LNCAP (cell line): ENCODE results near the gene ADAD2.

Experiments
- TF ChIP-seq, protein P1 (sequence below): fragments of 450-650 bp; IDR thresholded peaks from 2 replicates; pipeline ENCODE4 v1.5.1; 2017; ENCODE audit warnings: mild to moderate bottlenecking

Gene ADAD2

GRCh38 chr16:84183911-84184591 lies 6.9 kb upstream of the ADAD2 start:
- TF ChIP-seq, protein P1, sequence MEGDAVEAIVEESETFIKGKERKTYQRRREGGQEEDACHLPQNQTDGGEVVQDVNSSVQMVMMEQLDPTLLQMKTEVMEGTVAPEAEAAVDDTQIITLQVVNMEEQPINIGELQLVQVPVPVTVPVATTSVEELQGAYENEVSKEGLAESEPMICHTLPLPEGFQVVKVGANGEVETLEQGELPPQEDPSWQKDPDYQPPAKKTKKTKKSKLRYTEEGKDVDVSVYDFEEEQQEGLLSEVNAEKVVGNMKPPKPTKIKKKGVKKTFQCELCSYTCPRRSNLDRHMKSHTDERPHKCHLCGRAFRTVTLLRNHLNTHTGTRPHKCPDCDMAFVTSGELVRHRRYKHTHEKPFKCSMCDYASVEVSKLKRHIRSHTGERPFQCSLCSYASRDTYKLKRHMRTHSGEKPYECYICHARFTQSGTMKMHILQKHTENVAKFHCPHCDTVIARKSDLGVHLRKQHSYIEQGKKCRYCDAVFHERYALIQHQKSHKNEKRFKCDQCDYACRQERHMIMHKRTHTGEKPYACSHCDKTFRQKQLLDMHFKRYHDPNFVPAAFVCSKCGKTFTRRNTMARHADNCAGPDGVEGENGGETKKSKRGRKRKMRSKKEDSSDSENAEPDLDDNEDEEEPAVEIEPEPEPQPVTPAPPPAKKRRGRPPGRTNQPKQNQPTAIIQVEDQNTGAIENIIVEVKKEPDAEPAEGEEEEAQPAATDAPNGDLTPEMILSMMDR: peak; percentile 60

- TF ChIP-seq, protein P1: no peak
Observed at GRCh38 chr16:84184775-84185174, 6.2 kb upstream of the ADAD2 start.

- TF ChIP-seq, protein P1: peak; percentile 96
Observed at GRCh38 chr16:84186685-84187437, 4.1 kb upstream of the ADAD2 start, which contains the start of gene TAF1C. Gene TAF1C, minus strand, starts transcription at chr16:84187057. Its CDS starts 2,069 bp downstream, at chr16:84184988.

GRCh38 chr16:84191466-84191865 lies 509 bp downstream of the ADAD2 start:
- TF ChIP-seq, protein P1: no peak

- TF ChIP-seq, protein P1: no peak
Observed at GRCh38 chr16:84193480-84193879, 2.5 kb downstream of the ADAD2 start.

DNA sequence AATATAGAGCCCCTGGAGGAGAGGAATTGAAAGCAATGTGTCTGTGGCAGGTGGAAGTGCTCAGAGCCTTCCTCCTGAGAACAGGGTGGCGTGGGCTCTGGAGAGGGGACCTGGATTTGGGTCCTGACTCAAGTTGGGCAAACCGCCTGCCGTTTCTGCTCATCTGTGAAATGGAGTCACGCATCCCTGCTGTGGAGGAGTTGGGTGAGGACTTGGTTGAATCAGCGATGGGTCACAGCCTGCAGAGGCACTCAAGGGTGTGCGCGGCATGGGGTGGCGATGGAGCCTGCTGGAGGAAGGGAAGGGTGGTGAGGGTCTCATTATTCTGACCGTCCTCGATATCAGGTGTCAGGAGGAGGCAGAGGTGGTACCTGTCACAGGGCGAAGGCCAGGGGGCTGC lies 3.1 kb downstream of the ADAD2 start:
- TF ChIP-seq, protein P1: no peak

DNA sequence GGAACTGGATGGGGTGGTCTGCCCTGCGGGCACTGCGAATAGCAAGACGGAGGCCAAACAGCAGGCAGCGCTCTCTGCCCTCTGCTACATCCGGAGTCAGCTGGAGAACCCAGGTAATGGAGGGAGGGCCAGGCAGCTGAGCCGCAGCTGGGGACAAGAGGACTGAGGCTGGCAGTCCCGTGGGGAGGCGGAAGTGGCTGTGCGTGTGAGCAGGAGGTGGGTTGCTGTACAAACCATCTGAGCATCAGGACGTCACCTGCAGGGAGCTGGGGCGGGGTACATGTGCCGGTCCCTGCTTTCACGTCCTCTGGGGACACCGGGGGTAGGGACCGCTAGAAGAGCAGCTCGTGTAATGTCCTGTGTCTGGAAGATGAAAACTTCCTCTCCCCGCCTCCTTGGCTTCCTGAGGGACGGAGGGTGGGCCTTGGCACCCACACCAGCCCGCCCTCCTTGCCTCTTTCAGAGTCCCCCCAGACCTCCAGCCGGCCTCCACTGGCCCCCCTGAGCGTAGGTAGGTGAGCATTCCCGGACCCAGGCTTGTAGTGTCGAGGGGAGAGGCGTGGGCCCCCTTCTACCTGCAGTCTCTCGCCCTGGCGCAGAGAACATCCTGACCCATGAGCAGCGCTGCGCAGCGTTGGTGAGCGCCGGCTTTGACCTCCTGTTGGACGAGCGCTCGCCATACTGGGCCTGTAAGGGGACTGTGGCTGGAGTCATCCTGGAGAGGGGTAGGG lies 3.7 kb downstream of the ADAD2 start:
- TF ChIP-seq, protein P1: no peak
